Fibroblast of skin of scalp (primary cell): ENCODE data around the gene ERCC6L.
"Not testable (repeated sequence)": the region's sequence is repeated elsewhere in the genome, so short reads cannot be mapped to it uniquely, and the experiment has no call there.

Experiments
- DNase-seq: peaks from one replicate; pipeline ENCODE4 v3.0.0-alpha.2; 2013

Gene ERCC6L

DNA sequence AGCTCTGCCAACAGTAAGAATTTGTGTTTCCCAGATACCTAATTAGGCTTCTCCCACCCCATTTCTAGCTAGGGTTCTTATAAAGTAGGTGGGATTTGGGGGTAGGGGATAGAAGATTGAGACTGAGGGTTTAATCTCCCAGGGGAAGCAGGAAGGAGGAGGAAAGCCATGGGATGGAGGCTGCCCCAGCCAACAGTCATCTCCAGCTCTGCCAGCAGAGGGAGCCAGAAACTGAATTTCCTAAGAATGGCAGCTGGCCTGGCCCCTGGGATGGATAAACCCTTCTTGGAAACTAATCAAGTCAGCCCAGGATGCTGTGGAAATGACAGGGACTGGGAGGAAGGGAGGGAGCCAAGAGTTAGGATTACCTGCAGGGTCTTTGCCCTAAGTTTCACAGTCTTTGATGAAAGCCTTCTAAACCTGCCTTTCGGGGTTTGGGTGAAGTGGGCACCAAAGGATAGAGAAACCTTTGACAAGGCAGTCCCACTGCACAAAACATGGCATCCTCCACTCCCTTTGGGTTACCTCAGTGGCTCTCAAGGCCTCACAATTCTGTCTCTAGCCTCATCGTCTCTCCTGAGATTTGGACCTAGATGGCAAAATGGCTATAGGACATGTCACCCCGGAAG, 6.7 kb upstream of the ERCC6L start:
- peak; percentile 61 for DNase-seq

DNA sequence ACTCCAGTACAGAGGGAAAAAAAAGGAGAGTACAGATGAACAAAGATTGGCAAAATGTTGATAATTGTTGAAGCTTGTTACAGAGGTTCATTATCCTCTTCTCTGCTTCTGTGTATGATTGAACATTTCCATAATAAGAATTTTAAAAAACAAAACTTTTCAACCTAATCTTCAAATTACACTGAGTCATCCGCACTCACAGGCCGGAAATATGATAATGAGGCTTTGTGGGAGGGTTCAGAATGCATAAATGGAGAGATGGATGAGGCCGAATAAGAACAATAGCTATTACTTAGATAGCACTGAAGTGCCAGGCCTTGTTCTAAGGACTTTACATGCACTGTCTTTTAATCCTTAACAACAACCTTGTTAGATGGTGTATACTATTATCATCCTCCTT, 4.6 kb upstream of the ERCC6L start:
- DNase-seq = peak; percentile 19

DNA sequence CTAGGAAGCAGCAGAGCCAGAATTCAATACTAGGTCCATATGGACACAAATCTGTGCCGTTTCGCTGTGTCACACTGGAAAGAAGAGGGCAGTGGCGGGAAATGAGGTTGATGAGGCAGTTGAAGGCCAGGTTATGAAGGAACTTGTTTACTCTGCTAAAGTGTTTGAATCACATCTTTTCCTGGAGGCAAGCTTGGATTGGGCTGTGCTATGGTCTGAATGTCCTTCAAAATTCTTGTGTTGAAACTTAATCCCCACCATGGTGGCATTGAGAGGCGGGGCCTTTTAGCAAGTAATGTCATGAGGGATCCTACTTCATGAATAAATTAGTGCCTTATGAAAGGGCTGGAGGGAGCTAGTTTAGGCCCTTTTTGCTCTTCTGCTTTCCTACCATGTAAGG, 2.1 kb upstream of the ERCC6L start:
- DNase-seq = no peak

DNA sequence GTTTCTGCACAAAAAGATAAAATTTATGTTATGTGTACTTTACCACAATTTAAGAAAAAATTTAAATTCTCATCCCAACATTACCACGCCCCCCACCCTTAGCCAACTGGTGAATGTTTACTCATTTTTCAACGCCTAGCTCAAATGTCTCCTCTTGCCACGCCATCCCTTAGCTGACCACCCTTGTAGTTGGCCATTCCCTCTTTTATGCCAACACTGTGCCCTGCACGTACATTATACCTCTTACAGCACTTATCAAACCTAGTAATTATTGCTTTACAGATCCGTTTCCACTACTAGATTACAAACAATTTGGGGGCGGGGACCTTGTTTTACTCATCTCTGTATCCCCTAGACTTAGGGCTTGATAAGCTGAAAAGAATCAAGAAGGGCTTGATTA, 644 bp downstream of the ERCC6L start:
- DNase-seq = no peak

DNA sequence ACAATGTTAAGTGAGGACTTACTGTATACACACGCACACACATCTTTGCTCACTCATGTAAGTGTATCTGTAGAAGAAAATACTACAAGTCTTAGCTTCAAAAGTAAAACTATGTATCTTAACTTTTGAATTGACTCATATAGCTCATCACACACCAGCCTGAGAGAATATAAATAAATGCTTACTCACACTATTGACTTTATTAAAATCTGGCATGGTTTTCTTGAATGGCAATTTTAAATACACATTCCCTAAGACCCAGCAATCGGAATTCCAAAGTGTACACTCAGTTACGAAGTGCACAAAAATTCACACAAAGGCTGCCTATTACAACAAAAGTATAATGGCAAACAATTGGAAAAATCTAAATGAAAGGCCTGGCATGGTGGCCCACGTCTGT, 2.0 kb downstream of the ERCC6L start:
- DNase-seq = peak; percentile 22

DNA sequence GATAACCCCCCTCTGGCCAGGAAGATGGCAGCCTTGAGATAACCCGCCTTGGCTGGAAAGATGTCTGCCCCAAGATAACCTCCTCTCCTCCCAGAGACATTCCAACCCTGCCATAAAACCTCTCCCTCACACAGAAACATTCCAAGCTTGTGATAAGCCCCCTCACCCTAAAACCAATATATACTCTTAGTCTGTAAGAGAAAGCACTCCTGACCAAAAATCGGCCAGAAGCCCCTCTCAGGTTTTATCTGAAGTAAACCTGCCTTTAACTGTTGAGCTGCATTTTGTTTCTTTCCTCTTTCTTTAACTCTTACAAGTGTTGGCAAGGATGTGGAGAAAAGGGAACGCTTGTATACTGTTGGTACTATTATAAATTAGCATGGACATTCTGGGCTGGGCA, 8.5 kb downstream of the ERCC6L start:
- DNase-seq = no peak

DNA sequence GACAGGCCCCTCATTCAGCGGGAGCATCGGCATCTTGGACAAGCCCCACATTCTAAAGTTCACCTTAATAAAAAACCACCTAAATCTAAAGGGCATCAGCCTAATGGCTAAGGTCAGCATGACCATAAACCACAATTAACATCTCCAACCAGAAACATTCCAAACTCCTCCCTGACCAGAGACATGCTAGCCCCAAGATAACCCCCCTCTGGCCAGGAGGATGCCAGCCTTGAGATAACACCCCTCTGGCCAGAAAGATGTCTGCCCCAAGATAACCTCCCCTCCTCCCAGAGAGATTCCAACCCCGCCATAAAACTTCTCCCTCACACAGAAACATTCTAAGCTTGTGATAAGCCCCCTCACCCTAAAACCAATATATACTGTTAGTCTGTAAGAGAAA, 18.5 kb downstream of the ERCC6L start:
- not testable (repeated sequence) for DNase-seq

DNA sequence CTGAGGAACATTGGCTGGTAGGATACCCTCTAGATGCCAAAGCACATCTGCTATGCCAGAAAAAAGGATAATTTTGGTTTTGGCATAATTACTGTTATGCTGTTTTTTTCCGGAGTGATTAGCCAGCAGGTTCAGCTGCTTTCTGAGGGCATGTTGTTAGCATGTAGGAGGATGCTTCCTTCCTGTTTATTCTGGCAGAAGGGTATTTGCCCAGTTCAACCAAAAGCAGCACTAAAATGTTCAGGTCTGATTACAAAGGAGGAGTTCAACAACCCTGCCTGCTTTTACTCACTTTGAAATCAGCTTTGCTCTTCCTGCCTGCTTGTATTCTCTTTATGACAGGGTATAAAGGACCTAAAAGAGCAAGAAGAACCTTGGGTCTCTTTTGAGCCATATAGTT, 21.9 kb downstream of the ERCC6L start:
- no peak for DNase-seq

DNA sequence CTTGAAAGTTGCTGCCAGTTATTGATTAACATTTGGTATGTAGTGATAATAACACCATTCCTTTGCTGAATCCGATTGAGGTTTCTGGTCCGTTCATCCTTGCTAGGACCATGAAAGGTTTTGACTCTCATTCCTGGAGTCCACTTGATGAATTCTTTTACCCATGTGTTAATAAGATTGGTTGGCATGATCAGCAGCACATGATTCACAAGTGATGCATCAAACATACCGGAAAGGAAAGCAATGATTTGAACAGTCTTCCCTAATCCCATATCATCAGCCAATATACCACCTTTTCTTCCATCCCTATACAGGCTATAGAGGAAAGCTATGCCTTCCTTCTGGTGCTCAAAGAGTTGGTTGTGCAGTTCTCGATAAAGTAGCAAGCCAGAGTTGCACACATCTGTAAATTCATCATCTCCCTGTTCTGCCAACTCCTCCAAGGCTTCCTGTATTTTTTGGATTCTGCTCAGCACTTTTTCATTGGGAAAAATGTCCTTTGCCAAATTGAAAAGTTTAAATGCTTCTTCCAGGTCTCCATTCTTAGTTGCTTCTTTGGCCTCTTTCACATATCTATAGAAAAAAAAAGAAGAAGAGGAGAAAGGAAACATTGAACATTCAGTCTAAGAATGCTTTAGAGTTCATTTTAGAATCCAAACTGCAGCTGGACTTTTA, 30.6 kb downstream of the ERCC6L start:
- DNase-seq = no peak

DNA sequence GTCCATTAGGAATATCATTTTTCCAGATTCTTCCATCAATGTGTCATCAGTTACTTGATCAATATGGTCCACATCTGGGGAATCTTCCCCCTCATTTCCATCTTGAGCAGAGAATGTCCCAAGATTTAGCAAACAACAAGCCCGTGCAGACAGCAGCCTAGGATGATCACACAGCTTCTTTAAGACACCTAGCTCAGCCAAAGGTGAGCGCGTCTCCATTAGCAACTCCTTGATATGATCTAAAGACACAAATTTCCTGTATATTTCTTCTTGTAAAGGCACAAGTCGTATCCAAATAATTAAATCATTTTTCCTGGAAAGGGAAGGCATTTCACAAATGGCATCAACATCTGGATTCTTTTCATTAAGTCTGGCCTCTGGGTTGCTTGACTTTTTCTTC, 31.5 kb downstream of the ERCC6L start:
- no peak for DNase-seq

DNA sequence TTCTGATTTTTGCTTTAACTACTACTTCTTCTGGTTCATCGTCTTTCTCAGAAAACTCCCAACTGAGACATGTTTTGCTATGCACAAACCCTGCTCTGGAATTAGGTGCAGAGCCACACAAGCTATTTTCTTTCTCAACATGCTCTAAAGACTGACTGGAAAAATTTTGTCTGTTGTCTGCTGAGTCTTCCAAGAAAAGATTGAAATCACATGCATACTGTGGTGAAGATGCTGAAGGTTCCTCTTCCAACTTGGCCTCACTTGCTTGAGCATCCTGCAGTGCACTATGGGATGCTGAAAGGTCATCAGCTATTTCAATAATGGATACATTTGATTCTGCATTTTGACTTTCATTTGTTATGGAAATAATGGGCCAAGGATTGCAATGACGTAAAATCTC, 33.1 kb downstream of the ERCC6L start:
- no peak for DNase-seq

DNA sequence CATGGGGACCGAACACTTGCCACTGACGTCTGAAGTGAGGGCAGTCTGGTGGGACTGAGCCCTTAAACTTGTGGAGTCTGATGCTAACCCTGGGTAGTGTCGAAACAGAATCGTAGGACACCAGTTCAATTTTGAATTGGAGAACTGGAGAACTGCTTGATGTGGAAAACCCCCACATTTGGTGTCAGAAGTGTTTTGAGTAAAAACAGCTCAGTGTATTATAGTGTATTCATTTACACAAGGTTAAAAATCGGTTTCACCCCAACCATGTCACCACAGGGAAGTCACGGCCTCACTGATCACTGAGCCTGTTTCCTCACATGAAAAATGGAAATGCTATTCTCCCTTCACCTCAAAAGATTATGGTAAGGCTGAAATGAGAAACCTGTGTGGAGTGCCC, 35.4 kb downstream of the ERCC6L start:
- no peak for DNase-seq

DNA sequence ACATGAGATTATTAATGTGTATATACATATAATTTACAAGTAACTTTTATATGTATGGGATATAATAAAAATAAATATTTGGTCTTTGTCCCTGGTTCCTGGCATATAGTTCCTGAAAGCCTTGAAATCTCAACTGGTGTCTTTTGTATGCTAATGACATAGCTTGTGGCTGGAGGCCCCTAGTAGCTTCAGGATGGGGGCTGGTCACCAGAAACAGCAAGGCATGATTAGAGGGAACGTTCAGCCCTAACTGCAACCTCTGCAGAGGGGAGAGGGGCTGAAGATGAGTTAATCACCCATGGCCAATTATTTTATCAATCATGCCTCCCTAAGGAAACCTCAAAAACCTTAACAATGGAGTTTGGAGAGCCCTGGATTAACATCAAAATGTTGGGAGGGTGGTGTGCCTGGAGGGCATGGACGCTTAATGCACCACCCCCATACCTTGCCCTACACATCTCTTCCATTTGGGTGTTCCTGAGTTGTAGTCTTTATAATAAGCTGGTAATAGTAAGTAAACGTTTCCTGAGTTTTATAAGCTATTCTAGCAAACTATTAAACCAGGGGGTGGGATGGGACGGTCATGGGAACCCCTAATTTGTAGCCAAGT, 35.9 kb downstream of the ERCC6L start:
- no peak for DNase-seq

DNA sequence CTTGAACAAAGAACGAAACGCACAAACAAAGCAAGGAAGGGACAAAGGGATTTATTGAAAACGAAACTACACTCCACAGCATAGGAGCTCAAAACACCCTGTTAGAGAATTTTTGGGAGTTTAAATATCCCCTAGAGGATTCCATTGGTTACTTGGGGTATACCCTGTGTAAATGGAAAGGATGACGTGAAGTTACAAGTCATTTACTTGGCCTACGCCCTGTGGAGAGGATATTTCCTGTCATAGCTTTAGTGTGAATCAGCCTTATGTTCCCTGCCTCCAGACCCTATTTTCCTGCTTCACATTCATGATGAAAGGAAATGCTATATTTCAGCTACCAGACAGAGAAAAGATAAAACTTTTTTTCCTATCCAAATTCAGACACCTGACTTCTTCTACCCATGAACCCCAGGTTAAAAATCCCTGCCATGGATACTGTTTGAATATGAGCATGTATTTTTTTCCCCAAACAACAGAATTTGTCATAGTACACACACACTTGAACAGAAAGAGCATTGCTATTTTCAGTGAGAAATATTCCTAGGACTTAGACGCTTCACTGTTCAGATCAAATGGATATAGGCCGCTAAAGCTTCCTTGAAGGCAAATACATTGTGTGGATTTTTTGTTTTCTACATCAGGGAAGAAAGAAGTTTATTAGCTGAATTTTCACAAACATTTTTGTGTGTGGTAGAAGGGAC, 36.8 kb downstream of the ERCC6L start:
- peak; percentile 86 for DNase-seq

DNA sequence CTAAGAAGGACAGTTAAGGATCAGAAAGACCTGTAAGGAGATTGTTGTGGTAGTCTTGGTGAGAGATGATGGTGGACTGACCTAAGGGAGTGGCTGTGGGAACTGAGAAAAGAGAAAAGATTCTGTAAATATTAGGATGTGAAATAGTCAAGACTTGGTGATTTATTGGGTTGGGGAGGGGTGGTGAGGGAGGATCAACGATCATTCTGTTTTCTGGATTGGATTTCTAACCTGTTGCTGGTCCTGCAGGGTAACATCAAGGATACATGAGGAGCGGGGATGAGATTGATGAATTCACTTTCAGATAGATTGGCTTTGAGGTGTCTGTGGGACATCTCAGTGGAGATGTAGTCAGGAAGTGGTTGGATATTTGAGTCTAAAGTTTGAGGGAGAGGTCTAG, 55.9 kb downstream of the ERCC6L start:
- DNase-seq = no peak

DNA sequence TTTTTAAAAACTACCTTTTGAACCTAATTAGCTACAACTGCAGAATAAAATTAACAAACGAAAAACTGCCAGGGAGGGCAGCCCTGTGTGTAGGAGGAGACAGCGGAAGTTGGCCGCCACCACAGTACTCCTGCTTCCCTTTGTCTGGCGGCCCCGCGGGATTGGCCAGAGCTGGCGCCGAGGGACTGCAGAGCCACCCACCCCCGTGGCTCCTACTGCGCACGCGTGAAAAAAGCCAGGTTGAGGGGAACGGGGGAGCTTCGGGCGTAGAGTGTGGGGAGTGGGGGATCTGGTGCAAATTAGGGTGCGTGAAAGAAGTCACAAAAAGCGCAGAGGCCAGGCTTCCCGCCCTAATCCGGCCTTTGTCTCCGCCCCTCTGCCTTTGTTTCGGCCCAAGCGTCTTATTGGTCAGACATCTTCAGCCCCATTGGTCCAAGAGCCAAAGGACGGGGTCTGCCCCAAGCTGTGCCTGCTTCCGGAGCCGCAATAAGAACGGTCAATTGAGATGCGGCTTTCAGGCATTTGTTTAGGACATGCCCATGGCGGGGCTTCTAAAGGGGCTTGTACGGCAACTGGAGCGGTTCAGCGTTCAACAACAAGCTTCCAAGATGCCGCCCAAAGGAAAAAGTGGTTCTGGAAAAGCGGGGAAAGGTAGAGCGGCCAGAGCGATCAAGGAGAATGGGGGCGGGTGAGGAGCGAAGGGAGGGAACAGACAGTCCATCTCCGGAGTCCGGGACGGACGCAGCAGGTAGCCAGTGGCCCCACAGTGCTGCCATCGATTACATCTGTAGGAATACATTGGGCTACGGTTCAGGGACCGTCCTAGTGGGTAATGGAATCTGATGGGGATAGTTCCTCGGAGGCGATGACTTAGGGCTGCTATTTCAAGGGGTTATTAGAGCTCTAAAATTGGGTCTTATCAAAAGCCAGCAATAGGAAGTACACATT, 57.4 kb downstream of the ERCC6L start, which contains the start of gene PIN4:
PIN4 (plus strand) TSS at position 580 of the 948 bp plus-strand sequence; CDS start at position 609, 29 bp downstream.
- DNase-seq = peak; percentile 97

DNA sequence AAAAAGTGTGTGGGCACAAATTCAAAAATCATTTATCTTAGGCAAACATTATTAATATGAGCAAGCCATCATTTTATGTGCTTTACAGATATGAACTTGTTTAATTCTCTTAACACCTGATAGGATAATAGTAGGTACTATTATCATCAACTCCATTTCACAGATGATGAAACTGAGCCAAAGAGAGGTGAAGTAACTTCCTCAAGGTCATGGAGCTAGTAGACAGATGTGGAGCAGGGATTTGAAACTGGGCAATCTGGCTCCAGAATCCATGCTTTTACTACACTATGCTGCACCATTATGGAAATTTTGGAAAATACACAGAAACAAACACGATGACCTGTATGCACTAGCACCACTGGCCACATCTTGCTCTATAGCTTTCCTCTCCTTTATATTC, 58.3 kb downstream of the ERCC6L start:
- DNase-seq = no peak

DNA sequence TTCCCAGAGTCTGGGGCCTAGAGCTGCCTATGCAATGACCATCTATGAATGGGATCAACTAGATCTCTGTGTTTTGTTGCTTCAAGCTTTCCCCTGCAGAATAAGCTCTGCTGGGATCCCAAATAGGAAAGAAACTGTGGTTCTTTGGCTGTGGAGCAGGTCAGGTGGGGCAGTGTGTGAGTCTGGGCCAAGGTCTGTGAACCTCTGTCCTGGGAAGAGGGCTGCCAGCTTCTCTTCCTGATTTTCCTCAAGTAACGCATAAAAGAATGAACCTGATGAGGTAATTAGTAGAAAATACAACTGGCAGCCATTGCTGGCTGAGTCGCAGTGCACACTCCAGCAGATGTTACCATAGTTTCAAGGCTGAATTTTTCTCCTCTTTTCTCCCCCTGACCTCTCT, 61.8 kb downstream of the ERCC6L start:
- no peak for DNase-seq

DNA sequence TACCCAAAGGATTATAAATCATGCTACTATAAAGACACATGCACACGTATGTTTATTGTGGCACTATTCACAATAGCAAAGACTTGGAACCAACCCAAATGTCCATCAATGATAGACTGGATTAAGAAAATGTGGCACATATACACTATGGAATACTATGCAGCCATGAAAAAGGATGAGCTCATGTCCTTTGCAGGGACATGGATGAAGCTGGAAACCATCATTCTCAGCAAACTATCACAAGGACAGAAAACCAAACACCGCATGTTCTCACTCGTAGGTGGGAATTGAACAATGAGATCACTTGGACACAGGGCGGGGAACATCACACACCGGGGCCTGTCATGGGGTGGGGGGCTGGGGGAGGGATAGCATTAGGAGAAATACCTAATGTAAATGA, 62.5 kb downstream of the ERCC6L start:
- DNase-seq = not testable (repeated sequence)

DNA sequence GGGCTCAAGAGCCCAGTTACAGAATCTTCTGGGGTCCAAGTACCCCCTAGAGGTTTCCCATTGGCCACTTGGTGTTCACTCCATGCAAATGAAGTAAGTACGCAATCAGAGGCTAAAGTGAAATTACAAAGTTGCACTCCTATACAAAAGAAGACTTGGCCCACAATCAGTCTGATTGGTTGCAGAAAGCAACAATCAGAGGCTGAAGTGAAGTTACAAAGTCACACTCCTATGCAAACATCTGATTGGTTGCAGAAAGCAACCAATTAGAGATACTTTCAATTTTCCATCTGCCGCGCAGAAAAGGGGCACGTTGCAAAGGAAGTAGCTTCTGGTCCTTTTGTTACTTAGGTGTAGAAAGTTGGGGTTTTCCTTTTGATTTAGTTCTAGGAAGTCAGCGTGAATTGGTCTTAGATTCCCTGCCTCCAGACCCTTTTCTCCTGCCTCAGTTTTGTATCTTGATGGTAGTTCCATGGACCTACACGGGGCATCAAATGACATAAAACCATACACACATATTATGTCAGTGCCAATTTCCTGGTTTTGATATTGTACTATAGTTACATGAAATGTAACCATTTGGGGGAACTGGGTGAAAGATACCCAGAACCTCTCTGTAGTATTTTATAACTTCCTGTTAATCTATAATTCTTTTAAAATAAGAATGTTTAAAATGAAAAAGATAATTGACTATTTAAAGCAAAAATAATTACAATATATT, 69.7 kb downstream of the ERCC6L start:
- DNase-seq = peak; percentile 4

DNA sequence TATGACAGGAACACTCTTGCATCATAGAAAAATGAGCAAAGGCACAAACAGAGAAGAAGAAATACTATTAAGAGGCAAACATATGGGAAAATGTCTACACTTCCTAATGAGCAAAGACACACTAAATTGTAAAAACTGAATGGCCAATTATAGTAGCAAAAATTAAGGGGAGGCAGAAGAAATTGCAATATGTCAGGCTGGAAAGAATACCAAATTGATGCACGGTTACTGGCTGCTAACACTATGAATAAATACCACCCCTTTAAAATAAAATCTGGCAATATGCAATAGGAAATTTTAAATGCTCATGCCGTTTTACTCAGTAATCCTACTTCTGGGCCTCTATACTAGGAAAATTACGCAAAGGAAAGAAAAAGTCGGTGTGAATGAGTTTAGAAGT, 73.3 kb downstream of the ERCC6L start:
- DNase-seq = no peak

DNA sequence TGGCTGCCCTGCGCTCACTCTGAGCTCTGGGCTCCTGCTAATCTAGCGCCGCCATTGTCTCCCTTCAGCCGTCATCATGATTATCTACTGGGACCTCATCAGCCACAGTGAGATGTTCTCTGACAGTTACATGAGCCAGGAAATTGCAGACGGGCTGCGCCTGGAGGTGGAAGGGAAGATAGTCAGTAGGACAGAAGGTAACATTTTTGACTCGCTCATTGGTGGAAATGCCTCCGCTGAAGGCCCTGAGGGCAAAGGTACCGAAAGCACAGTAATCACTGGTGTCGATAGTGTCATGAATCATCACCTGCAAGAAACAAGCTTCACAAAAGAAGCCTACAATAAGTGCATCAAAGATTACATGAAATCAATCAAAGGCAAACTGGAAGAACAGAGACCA, 79.1 kb downstream of the ERCC6L start:
- no peak for DNase-seq
